Activated CD8-positive, alpha-beta memory T cell treated with anti-CD3 and anti-CD28 coated beads, Interleukin-2, amount 50 U/mL, for 1 hour (primary cell): ENCODE data around the gene MCF2L2.
"Not testable (repeated sequence)": the region's sequence is repeated elsewhere in the genome, so short reads cannot be mapped to it uniquely, and the experiment has no call there.

ENCODE experiments used
- DNase-seq: peaks from one replicate; pipeline ENCODE4 v3.0.0-alpha.2; 2020; ENCODE audit errors: extremely low read depth

MCF2L2 gene

GRCh38 chr3:183239046-183239445, 189.4 kb downstream of the MCF2L2 start:
- no peak for DNase-seq

- no peak for DNase-seq
Observed at GRCh38 chr3:183233966-183234365, 194.5 kb downstream of the MCF2L2 start.

- DNase-seq, result no peak
Observed at GRCh38 chr3:183230826-183231225, 197.6 kb downstream of the MCF2L2 start.

- DNase-seq, result not testable (repeated sequence)
Observed at GRCh38 chr3:183230251-183230650, 198.2 kb downstream of the MCF2L2 start.

- no peak for DNase-seq
Observed at GRCh38 chr3:183229178-183229577, 199.2 kb downstream of the MCF2L2 start.

- no peak for DNase-seq
Observed at GRCh38 chr3:183227586-183227985, 200.8 kb downstream of the MCF2L2 start.

- no peak for DNase-seq
Observed at GRCh38 chr3:183226333-183226890, 202.0 kb downstream of the MCF2L2 start.

GRCh38 chr3:183224180-183224970, 204.0 kb downstream of the MCF2L2 start:
- no peak for DNase-seq

- no peak for DNase-seq
Observed at GRCh38 chr3:183222631-183223235, 205.7 kb downstream of the MCF2L2 start.

GRCh38 chr3:183220828-183221227, 207.6 kb downstream of the MCF2L2 start:
- no peak for DNase-seq

GRCh38 chr3:183218826-183219225, 209.6 kb downstream of the MCF2L2 start:
- no peak for DNase-seq

GRCh38 chr3:183217548-183218332, 210.7 kb downstream of the MCF2L2 start:
- DNase-seq, result no peak

GRCh38 chr3:183215591-183216202, 212.7 kb downstream of the MCF2L2 start:
- no peak for DNase-seq

- DNase-seq, result no peak
Observed at GRCh38 chr3:183214277-183214612, 214.2 kb downstream of the MCF2L2 start.

GRCh38 chr3:183213415-183214276, 214.8 kb downstream of the MCF2L2 start:
- DNase-seq, result no peak

- DNase-seq, result no peak
Observed at GRCh38 chr3:183212565-183212964, 215.9 kb downstream of the MCF2L2 start.

GRCh38 chr3:183212096-183212495, 216.3 kb downstream of the MCF2L2 start:
- DNase-seq, result no peak

- no peak for DNase-seq
Observed at GRCh38 chr3:183211352-183211751, 217.1 kb downstream of the MCF2L2 start.

GRCh38 chr3:183210862-183211341, 217.5 kb downstream of the MCF2L2 start:
- DNase-seq, result no peak

GRCh38 chr3:183210341-183210740, 218.1 kb downstream of the MCF2L2 start:
- DNase-seq, result no peak

GRCh38 chr3:183208800-183209199, 219.6 kb downstream of the MCF2L2 start:
- no peak for DNase-seq
